HEK293 (cell line): ENCODE data around the gene MAPRE3.

Experiments
- CTCF ChIA-PET: fragments of 350-600 bp; formaldehyde crosslinking; extraction: SDS; loops from one replicate; lab custom pipeline; 2021; ENCODE audit warnings: antibody characterized with exemption; lab: Yijun Ruan, JAX
- POLR2A ChIA-PET: fragments of 300-600 bp; formaldehyde crosslinking; extraction: SDS; loops from one replicate; lab custom pipeline; 2020; ENCODE audit warnings: antibody characterized with exemption, inconsistent platforms; lab: Yijun Ruan, JAX
- H3K27ac ChIP-seq: fragments of 200-500 bp; sonication (Bioruptor generic); 2 replicates; pipeline ENCODE4 v1.5.1; 2014; ENCODE audit warnings: low read depth, low read length, control low read depth, inconsistent platforms; ENCODE audit errors: extremely low read depth
- H3K36me3 ChIP-seq, 2 experiments: fragments of 200-500 bp in 1 of 2; sonication (Bioruptor generic) in 1 of 2; 1 replicate in 1 of 2; 2 replicates in 1 of 2; pipeline ENCODE4 v1.5.1; 2014 to 2017; ENCODE audit warnings: inconsistent platforms in 2 of 2, low read length in 2 of 2; ENCODE audit not compliant: control insufficient read depth in 2 of 2, insufficient read depth in 1 of 2
- H3K4me1 ChIP-seq: fragments of 200-500 bp; sonication (Bioruptor generic); 2 replicates; pipeline ENCODE4 v1.5.1; 2014; ENCODE audit warnings: mild to moderate bottlenecking, low read length, inconsistent platforms; ENCODE audit not compliant: control insufficient read depth, insufficient read depth
- H3K4me3 ChIP-seq: 2 replicates; pipeline ENCODE4 v1.5.1; 2011; ENCODE audit warnings: low read depth, mild to moderate bottlenecking, control low read depth, low read length, moderate library complexity
- H3K9me3 ChIP-seq: fragments of 200-500 bp; sonication (Bioruptor generic); 2 replicates; pipeline ENCODE4 v1.5.1; 2014; ENCODE audit warnings: low read depth, low read length, inconsistent platforms; ENCODE audit not compliant: control insufficient read depth, insufficient read depth
- GFI1B ChIP-seq: fragments of 450-650 bp; formaldehyde crosslinking; IDR thresholded peaks from 2 replicates; pipeline ENCODE4 v1.5.1; 2016; ENCODE audit warnings: missing biosample characterization, missing genetic modification characterization
- HOXD13 ChIP-seq: sonication (generic); formaldehyde crosslinking; IDR thresholded peaks from 2 replicates; pipeline ENCODE4 v1.8.0; 2022; ENCODE audit warnings: missing genetic modification reagents, borderline replicate concordance
- KLF10 ChIP-seq: fragments of 450-650 bp; IDR thresholded peaks from 2 replicates; pipeline ENCODE4 v1.5.1; 2018; ENCODE audit warnings: missing biosample characterization, mild to moderate bottlenecking, missing genetic modification characterization
- MZF1 ChIP-seq: fragments of 450-650 bp; formaldehyde crosslinking; IDR thresholded peaks from 2 replicates; pipeline ENCODE4 v1.5.1; 2017; ENCODE audit warnings: missing biosample characterization, missing genetic modification characterization, borderline replicate concordance
- SCRT1 ChIP-seq: fragments of 450-650 bp; formaldehyde crosslinking; IDR thresholded peaks from 2 replicates; pipeline ENCODE4 v1.5.1; 2016; ENCODE audit warnings: missing biosample characterization, missing genetic modification characterization, borderline replicate concordance
- SP3 ChIP-seq: fragments of 450-650 bp; formaldehyde crosslinking; IDR thresholded peaks from 2 replicates; pipeline ENCODE4 v1.5.1; 2016; ENCODE audit warnings: missing biosample characterization, missing genetic modification characterization
- ZFP3 ChIP-seq: fragments of 450-650 bp; formaldehyde crosslinking; IDR thresholded peaks from 2 replicates; pipeline ENCODE4 v1.5.1; 2016; ENCODE audit warnings: low read depth, missing biosample characterization, missing genetic modification characterization
- ZFP41 ChIP-seq: fragments of 450-650 bp; formaldehyde crosslinking; IDR thresholded peaks from 2 replicates; pipeline ENCODE4 v1.5.1; 2016; ENCODE audit warnings: missing biosample characterization, missing genetic modification characterization, borderline replicate concordance
- ZIC2 ChIP-seq: fragments of 450-650 bp; formaldehyde crosslinking; IDR thresholded peaks from 2 replicates; pipeline ENCODE4 v1.5.1; 2016; ENCODE audit warnings: missing biosample characterization, missing genetic modification characterization
- ZNF10 ChIP-seq: fragments of 450-650 bp; formaldehyde crosslinking; IDR thresholded peaks from 2 replicates; pipeline ENCODE4 v1.5.1; 2017; ENCODE audit warnings: missing biosample characterization, missing genetic modification characterization
- ZNF16 ChIP-seq: fragments of 450-650 bp; formaldehyde crosslinking; IDR thresholded peaks from 2 replicates; pipeline ENCODE4 v1.5.1; 2016; ENCODE audit warnings: low read depth, missing biosample characterization, missing genetic modification characterization
- ZNF174 ChIP-seq: fragments of 450-650 bp; formaldehyde crosslinking; IDR thresholded peaks from 2 replicates; pipeline ENCODE4 v1.5.0; 2017; ENCODE audit warnings: missing biosample characterization, mild to moderate bottlenecking, missing genetic modification characterization
- ZNF175 ChIP-seq: fragments of 450-650 bp; formaldehyde crosslinking; IDR thresholded peaks from 2 replicates; pipeline ENCODE4 v1.5.1; 2016; ENCODE audit warnings: missing biosample characterization, missing genetic modification characterization
- ZNF292 ChIP-seq: fragments of 450-650 bp; formaldehyde crosslinking; IDR thresholded peaks from 2 replicates; pipeline ENCODE4 v1.5.1; 2016; ENCODE audit warnings: low read depth, missing biosample characterization, missing genetic modification characterization, borderline replicate concordance
- ZNF433 ChIP-seq: fragments of 450-650 bp; formaldehyde crosslinking; IDR thresholded peaks from 2 replicates; pipeline ENCODE4 v1.5.1; 2016; ENCODE audit warnings: missing biosample characterization, missing genetic modification characterization, low read depth
- ZNF544 ChIP-seq: fragments of 450-650 bp; formaldehyde crosslinking; IDR thresholded peaks from 2 replicates; pipeline ENCODE4 v1.5.0; 2017; ENCODE audit warnings: missing biosample characterization, missing genetic modification characterization
- ZNF623 ChIP-seq: fragments of 450-650 bp; formaldehyde crosslinking; IDR thresholded peaks from 2 replicates; pipeline ENCODE4 v1.5.1; 2016; ENCODE audit warnings: missing biosample characterization, missing genetic modification characterization
- ZNF629 ChIP-seq: fragments of 450-650 bp; formaldehyde crosslinking; IDR thresholded peaks from 2 replicates; pipeline ENCODE4 v1.5.1; 2017; ENCODE audit warnings: missing biosample characterization, missing genetic modification characterization
- ZNF701 ChIP-seq: fragments of 450-650 bp; formaldehyde crosslinking; IDR thresholded peaks from 2 replicates; pipeline ENCODE4 v1.5.1; 2016; ENCODE audit warnings: missing biosample characterization, missing genetic modification characterization
- ZNF707 ChIP-seq: fragments of 450-650 bp; formaldehyde crosslinking; IDR thresholded peaks from 2 replicates; pipeline ENCODE4 v1.5.1; 2016; ENCODE audit warnings: missing biosample characterization, missing genetic modification characterization
- ZNF777 ChIP-seq: fragments of 450-650 bp; formaldehyde crosslinking; IDR thresholded peaks from 2 replicates; pipeline ENCODE4 v1.5.1; 2017; ENCODE audit warnings: missing biosample characterization, missing genetic modification characterization, borderline replicate concordance
- ZNF830 ChIP-seq: fragments of 450-650 bp; IDR thresholded peaks from 2 replicates; pipeline ENCODE4 v1.5.0; 2018; ENCODE audit warnings: missing biosample characterization, missing genetic modification characterization, low read depth, mild to moderate bottlenecking, moderate library complexity
- ZXDB ChIP-seq: fragments of 450-650 bp; formaldehyde crosslinking; IDR thresholded peaks from 2 replicates; pipeline ENCODE4 v1.5.1; 2016; ENCODE audit warnings: missing biosample characterization, missing genetic modification characterization
- TF ChIP-seq, protein P1 (sequence below): fragments of 450-650 bp; formaldehyde crosslinking; IDR thresholded peaks from 2 replicates; pipeline ENCODE4 v1.5.1; 2016; ENCODE audit warnings: missing biosample characterization, missing genetic modification characterization
- TF ChIP-seq, protein P2 (sequence below): fragments of 450-650 bp; formaldehyde crosslinking; IDR thresholded peaks from 2 replicates; pipeline ENCODE4 v1.5.1; 2016; ENCODE audit warnings: missing biosample characterization, missing genetic modification characterization
- TF ChIP-seq, protein P3 (sequence below): fragments of 450-650 bp; formaldehyde crosslinking; IDR thresholded peaks from 2 replicates; pipeline ENCODE4 v1.5.1; 2016; ENCODE audit warnings: missing biosample characterization, missing genetic modification characterization
- TF ChIP-seq, protein P4 (sequence below): fragments of 450-650 bp; formaldehyde crosslinking; IDR thresholded peaks from 2 replicates; pipeline ENCODE4 v1.5.1; 2016; ENCODE audit warnings: missing biosample characterization, missing genetic modification characterization
- TF ChIP-seq, protein P5 (sequence below): fragments of 450-650 bp; formaldehyde crosslinking; IDR thresholded peaks from 2 replicates; pipeline ENCODE4 v1.5.1; 2016; ENCODE audit warnings: missing biosample characterization, missing genetic modification characterization

Gene MAPRE3

DNA sequence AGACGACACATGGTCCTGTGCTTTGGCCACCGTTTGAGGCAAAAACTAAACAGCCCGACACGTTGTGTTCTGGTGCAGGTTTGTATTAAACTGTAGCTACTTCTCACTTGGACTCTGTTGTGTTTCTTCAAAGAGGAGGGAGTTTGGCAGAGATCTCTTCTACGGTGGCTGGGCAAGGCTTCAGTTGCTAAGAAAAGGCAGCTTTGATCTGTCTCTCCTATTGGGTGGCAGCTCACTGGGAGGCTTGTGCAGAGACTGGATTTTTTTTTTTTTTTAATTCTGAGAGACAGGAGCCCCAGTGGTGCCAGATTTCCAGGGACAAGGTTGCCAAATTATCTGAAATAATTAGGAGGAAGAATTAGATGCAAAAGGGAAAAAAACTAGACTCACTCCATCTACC is 20.2 kb upstream of the MAPRE3 start:
- ChIA-PET POLR2A (no interaction called here), CTCF (interaction anchor here (1.8 to 2.6 kb wide), 2 partner anchors 11 to 104 kb away, joined by 7 to 11 read pairs; no protein-coding TSS in a partner anchor)
- no peak overlapping the region for H3K4me3 ChIP-seq
- no peak for TF ChIP-seq ZNF174 (tag by site-specific recombination)
- TF ChIP-seq ZNF830 (tag by site-specific recombination): no peak
- TF ChIP-seq ZNF623: no peak
- TF ChIP-seq ZNF777: no peak
- TF ChIP-seq ZNF10: no peak
- no peak for TF ChIP-seq ZNF707 (tag by site-specific recombination)
- TF ChIP-seq ZNF175 (tag by site-specific recombination): no peak
- TF ChIP-seq, protein P1, sequence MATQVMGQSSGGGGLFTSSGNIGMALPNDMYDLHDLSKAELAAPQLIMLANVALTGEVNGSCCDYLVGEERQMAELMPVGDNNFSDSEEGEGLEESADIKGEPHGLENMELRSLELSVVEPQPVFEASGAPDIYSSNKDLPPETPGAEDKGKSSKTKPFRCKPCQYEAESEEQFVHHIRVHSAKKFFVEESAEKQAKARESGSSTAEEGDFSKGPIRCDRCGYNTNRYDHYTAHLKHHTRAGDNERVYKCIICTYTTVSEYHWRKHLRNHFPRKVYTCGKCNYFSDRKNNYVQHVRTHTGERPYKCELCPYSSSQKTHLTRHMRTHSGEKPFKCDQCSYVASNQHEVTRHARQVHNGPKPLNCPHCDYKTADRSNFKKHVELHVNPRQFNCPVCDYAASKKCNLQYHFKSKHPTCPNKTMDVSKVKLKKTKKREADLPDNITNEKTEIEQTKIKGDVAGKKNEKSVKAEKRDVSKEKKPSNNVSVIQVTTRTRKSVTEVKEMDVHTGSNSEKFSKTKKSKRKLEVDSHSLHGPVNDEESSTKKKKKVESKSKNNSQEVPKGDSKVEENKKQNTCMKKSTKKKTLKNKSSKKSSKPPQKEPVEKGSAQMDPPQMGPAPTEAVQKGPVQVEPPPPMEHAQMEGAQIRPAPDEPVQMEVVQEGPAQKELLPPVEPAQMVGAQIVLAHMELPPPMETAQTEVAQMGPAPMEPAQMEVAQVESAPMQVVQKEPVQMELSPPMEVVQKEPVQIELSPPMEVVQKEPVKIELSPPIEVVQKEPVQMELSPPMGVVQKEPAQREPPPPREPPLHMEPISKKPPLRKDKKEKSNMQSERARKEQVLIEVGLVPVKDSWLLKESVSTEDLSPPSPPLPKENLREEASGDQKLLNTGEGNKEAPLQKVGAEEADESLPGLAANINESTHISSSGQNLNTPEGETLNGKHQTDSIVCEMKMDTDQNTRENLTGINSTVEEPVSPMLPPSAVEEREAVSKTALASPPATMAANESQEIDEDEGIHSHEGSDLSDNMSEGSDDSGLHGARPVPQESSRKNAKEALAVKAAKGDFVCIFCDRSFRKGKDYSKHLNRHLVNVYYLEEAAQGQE: no peak
- no peak for TF ChIP-seq ZNF701
- TF ChIP-seq ZNF292: no peak
- no peak for TF ChIP-seq KLF10 (tag by site-specific recombination)
- no peak for TF ChIP-seq ZNF544 (tag by site-specific recombination)
- no peak for TF ChIP-seq GFI1B
- peaks cover 0 to 38% of the 10 kb centered on the region in 2 experiments; a peak in 1 of 3 replicates for H3K36me3 ChIP-seq
- H3K9me3 ChIP-seq: no peaks in the 10 kb centered on the region
- H3K4me1 ChIP-seq: no peaks in the 10 kb centered on the region
- no peak overlapping the region for H3K27ac ChIP-seq

DNA sequence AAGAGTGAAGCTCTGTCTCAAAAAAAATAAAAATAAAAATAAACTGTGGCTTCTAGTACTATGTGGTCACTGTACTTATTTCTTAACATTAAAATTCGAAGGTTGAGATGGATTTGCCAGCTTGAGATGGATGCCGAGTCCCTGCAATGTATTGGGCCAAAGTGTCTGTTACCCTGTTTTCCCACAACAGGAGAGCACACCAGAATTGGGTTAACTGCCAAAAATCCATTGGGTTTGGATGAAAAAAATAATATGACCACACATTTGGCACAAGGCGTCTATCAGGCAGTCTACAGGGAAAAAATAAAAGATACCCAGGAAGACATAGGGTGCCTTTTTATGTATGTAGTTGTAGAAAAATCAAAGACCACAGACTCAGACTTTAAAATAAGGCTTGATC is 19.2 kb upstream of the MAPRE3 start:
- no peak overlapping the region for H3K27ac ChIP-seq
- H3K9me3 ChIP-seq: no peaks in the 10 kb centered on the region
- peaks cover 0 to 29% of the 10 kb centered on the region in 2 experiments; a peak in 1 of 3 replicates for H3K36me3 ChIP-seq
- no peaks in the 10 kb centered on the region for H3K4me1 ChIP-seq
- no peak overlapping the region for H3K4me3 ChIP-seq
- CTCF ChIA-PET: interaction anchor here (2.6 to 3.0 kb wide), 2 partner anchors 10 to 105 kb away, joined by 10 to 11 read pairs; no protein-coding TSS in a partner anchor
- POLR2A ChIA-PET: no interaction called here
- TF ChIP-seq, protein P2, sequence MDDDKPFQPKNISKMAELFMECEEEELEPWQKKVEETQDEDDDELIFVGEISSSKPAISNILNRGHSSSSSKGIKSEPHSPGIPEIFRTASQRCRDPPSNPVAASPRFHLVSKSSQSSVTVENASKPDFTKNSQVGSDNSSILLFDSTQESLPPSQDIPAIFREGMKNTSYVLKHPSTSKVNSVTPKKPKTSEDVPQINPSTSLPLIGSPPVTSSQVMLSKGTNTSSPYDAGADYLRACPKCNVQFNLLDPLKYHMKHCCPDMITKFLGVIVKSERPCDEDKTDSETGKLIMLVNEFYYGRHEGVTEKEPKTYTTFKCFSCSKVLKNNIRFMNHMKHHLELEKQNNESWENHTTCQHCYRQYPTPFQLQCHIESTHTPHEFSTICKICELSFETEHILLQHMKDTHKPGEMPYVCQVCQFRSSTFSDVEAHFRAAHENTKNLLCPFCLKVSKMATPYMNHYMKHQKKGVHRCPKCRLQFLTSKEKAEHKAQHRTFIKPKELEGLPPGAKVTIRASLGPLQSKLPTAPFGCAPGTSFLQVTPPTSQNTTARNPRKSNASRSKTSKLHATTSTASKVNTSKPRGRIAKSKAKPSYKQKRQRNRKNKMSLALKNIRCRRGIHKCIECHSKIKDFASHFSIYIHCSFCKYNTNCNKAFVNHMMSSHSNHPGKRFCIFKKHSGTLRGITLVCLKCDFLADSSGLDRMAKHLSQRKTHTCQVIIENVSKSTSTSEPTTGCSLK (tag by site-specific recombination): no peak
- TF ChIP-seq SCRT1 (no peak), ZNF433 (tag by site-specific recombination) (no peak), KLF10 (tag by site-specific recombination) (no peak), ZFP41 (tag by site-specific recombination) (no peak), ZFP3 (tag by site-specific recombination) (no peak), HOXD13 (CRISPR knock-in tag) (no peak), ZNF629 (tag by site-specific recombination) (no peak), ZXDB (tag by site-specific recombination) (no peak), SP3 (tag by site-specific recombination) (no peak), MZF1 (tag by site-specific recombination) (no peak), ZIC2 (tag by site-specific recombination) (no peak), ZNF16 (tag by site-specific recombination) (no peak)
- TF ChIP-seq, protein P3, sequence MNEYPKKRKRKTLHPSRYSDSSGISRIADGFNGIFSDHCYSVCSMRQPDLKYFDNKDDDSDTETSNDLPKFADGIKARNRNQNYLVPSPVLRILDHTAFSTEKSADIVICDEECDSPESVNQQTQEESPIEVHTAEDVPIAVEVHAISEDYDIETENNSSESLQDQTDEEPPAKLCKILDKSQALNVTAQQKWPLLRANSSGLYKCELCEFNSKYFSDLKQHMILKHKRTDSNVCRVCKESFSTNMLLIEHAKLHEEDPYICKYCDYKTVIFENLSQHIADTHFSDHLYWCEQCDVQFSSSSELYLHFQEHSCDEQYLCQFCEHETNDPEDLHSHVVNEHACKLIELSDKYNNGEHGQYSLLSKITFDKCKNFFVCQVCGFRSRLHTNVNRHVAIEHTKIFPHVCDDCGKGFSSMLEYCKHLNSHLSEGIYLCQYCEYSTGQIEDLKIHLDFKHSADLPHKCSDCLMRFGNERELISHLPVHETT (tag by site-specific recombination): no peak
- TF ChIP-seq, protein P4, sequence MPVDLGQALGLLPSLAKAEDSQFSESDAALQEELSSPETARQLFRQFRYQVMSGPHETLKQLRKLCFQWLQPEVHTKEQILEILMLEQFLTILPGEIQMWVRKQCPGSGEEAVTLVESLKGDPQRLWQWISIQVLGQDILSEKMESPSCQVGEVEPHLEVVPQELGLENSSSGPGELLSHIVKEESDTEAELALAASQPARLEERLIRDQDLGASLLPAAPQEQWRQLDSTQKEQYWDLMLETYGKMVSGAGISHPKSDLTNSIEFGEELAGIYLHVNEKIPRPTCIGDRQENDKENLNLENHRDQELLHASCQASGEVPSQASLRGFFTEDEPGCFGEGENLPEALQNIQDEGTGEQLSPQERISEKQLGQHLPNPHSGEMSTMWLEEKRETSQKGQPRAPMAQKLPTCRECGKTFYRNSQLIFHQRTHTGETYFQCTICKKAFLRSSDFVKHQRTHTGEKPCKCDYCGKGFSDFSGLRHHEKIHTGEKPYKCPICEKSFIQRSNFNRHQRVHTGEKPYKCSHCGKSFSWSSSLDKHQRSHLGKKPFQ (tag by site-specific recombination): no peak
- TF ChIP-seq, protein P5, sequence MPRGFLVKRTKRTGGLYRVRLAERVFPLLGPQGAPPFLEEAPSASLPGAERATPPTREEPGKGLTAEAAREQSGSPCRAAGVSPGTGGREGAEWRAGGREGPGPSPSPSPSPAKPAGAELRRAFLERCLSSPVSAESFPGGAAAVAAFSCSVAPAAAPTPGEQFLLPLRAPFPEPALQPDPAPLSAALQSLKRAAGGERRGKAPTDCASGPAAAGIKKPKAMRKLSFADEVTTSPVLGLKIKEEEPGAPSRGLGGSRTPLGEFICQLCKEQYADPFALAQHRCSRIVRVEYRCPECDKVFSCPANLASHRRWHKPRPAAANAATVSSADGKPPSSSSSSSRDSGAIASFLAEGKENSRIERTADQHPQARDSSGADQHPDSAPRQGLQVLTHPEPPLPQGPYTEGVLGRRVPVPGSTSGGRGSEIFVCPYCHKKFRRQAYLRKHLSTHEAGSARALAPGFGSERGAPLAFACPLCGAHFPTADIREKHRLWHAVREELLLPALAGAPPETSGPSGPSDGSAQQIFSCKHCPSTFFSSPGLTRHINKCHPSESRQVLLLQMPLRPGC: no peak
